K562 (cell line): ENCODE data around the gene LPGAT1. TPM values are rescaled to one million over a fixed set of nuclear protein-coding genes. Genes with fewer than 3 reads are reported as not detected.

Source experiments
- ATAC-seq: fragments of 200-7000 bp; cut with Tn5 transposase; 3 replicates; pipeline ENCODE4 v1.9.1; 2020; ENCODE audit warnings: moderate library complexity
- BruUV-seq: library from RNA; stranded (reverse); fragments of 400-500 nt; replicated peaks from 2 replicates; lab custom pipeline; 2021; lab: Mats Ljungman, UMichigan
- CTCF ChIA-PET: fragments of 300-600 bp; formaldehyde crosslinking; extraction: SDS; loops from one replicate; lab custom pipeline; 2021; ENCODE audit warnings: low intra/inter-chr PET ratio; lab: Yijun Ruan, JAX
- POLR2A ChIA-PET: fragments of 300-600, 350-650 bp; sonication (Branson Sonifier 250); formaldehyde crosslinking; extraction: SDS; loops from one replicate; lab custom pipeline; 2021; ENCODE audit warnings: antibody characterized with exemption, inconsistent platforms; lab: Yijun Ruan, JAX
- DNase-seq, 4 experiments: peaks; one replicate each; pipeline versions ENCODE4 v3.0.0 to v3.0.0-alpha.2; 2011 to 2018; ENCODE audit warnings: low spot score in 3 of 4, mixed read lengths in 3 of 4; ENCODE audit errors: extremely low read depth in 1 of 4
- FAIRE-seq: peaks from 2 replicates; lab custom pipeline; 2011; peaks lifted over from hg19 to GRCh38; lab: Jason Lieb, UNC
- H2AFZ ChIP-seq: 2 replicates; pipeline ENCODE4 v1.6.0; 2011; ENCODE audit warnings: low read depth, low read length, control low read depth, inconsistent platforms
- H3K27ac ChIP-seq: fragments of 200-600 bp; 3 replicates; pipeline ENCODE4 v1.8.0; 2011; ENCODE audit warnings: low read depth, mild to moderate bottlenecking, control low read depth, inconsistent platforms, low read length, moderate library complexity, mixed read lengths; ENCODE audit errors: extremely low read depth
- H3K27me3 ChIP-seq, 2 experiments: fragments of 300-600 bp in 1 of 2; 2 replicates in 1 of 2; 3 replicates in 1 of 2; pipeline versions ENCODE4 v1.6.0 to v1.8.0; 2011; ENCODE audit warnings: inconsistent platforms in 2 of 2, low read length in 2 of 2, mild to moderate bottlenecking in 1 of 2, mixed read lengths in 1 of 2, moderate library complexity in 1 of 2; ENCODE audit not compliant: control insufficient read depth in 2 of 2, insufficient read depth in 2 of 2
- H3K36me3 ChIP-seq: fragments of 300-600 bp; 3 replicates; pipeline ENCODE4 v1.8.0; 2011; ENCODE audit warnings: mild to moderate bottlenecking, low read length, inconsistent platforms; ENCODE audit not compliant: control insufficient read depth, insufficient read depth
- H3K4me1 ChIP-seq, 2 experiments: fragments of 200-600 bp in 1 of 2; replicated peaks in 1 of 2; 2 replicates in 1 of 2; 3 replicates in 1 of 2; pipeline versions ENCODE4 v1.5.1 to v1.8.0; 2011; ENCODE audit warnings: inconsistent platforms in 2 of 2, low read length in 2 of 2, mild to moderate bottlenecking in 1 of 2, mixed read lengths in 1 of 2, moderate library complexity in 1 of 2; ENCODE audit not compliant: control insufficient read depth in 2 of 2, insufficient read depth in 2 of 2
- H3K4me2 ChIP-seq: 2 replicates; pipeline ENCODE4 v1.6.1; 2011; ENCODE audit warnings: low read length, control low read depth, inconsistent platforms, mixed read lengths; ENCODE audit not compliant: insufficient read depth
- H3K4me3 ChIP-seq: fragments of 200-600 bp; sonication (generic), shearing (Covaris generic); 2 replicates; pipeline ENCODE4 v1.5.1; 2016; ENCODE audit warnings: control low read depth, inconsistent platforms
- H3K79me2 ChIP-seq: fragments of 200-600 bp; 3 replicates; pipeline ENCODE4 v1.8.0; 2011; ENCODE audit warnings: low read length, inconsistent platforms; ENCODE audit not compliant: control insufficient read depth, insufficient read depth
- H3K9ac ChIP-seq, 2 experiments: 2 replicates each; pipeline versions ENCODE4 v1.6.0 to v1.6.1; 2011; ENCODE audit warnings: low read depth in 2 of 2, low read length in 2 of 2, control low read depth in 1 of 2, inconsistent platforms in 1 of 2, mild to moderate bottlenecking in 1 of 2, mixed read lengths in 1 of 2; ENCODE audit not compliant: insufficient read depth in 1 of 2
- H3K9me1 ChIP-seq: one replicate; pipeline ENCODE4 v1.6.0; 2011; ENCODE audit warnings: inconsistent platforms, mild to moderate bottlenecking, low read length, moderate library complexity; ENCODE audit not compliant: control insufficient read depth, insufficient read depth
- H3K9me3 ChIP-seq: replicated peaks from 2 replicates; pipeline ENCODE4 v1.5.1; 2011; ENCODE audit warnings: low read depth, low read length, inconsistent platforms; ENCODE audit not compliant: control insufficient read depth, insufficient read depth
- H4K20me1 ChIP-seq: replicated peaks from 2 replicates; pipeline ENCODE4 v1.6.1; 2011; ENCODE audit warnings: low read length, inconsistent platforms, mixed read lengths; ENCODE audit not compliant: control insufficient read depth, insufficient read depth
- BRD9 ChIP-seq: fragments of 450-650 bp; IDR thresholded peaks from 2 replicates; pipeline ENCODE4 v1.6.1; 2018; ENCODE audit warnings: low read depth; ENCODE audit not compliant: partially characterized antibody
- CAMTA2 ChIP-seq: fragments of 250-450 bp; sonication (Bioruptor Pico); conservative IDR thresholded peaks from 2 replicates; pipeline ENCODE4 v1.5.1; 2022
- E4F1 ChIP-seq: fragments of 250-450 bp; sonication (Bioruptor Pico); IDR thresholded peaks from 2 replicates; pipeline ENCODE4 v1.5.0; 2021; ENCODE audit warnings: mild to moderate bottlenecking, borderline replicate concordance
- EP300 ChIP-seq: IDR thresholded peaks from 2 replicates; pipeline ENCODE4 v1.6.1; 2012; ENCODE audit warnings: low read length, improper control_type of control experiment
- HOXB6 ChIP-seq: fragments of 250-450 bp; sonication (Bioruptor Pico); IDR thresholded peaks from 2 replicates; pipeline ENCODE4 v1.5.1; 2022; ENCODE audit warnings: mild to moderate bottlenecking, borderline replicate concordance
- IFI16 ChIP-seq: fragments of 250-450 bp; sonication (Bioruptor Pico); IDR thresholded peaks from 2 replicates; pipeline ENCODE4 v2.1.2; 2022; ENCODE audit warnings: mild to moderate bottlenecking, inconsistent platforms
- POLR2B ChIP-seq: fragments of 450-650 bp; IDR thresholded peaks from 2 replicates; pipeline ENCODE4 v1.6.1; 2018; ENCODE audit warnings: low read depth; ENCODE audit not compliant: partially characterized antibody
- SNRNP70 ChIP-seq: fragments of 200-400 bp; formaldehyde crosslinking; optimal IDR thresholded peaks from 2 replicates; pipeline ENCODE3; 2017; ENCODE audit warnings: low read depth, low read length
- XRCC4 ChIP-seq: IDR thresholded peaks from one replicate; pipeline ENCODE4 v1.6.1; 2011; ENCODE audit not compliant: insufficient read depth, insufficient read length; ENCODE audit errors: extremely low read depth
- ZBTB40 ChIP-seq, 2 experiments: fragments of 450-650 bp in 1 of 2; sonication (generic) in 1 of 2; formaldehyde crosslinking in 1 of 2; IDR thresholded peaks; 2 replicates each; pipeline versions ENCODE4 v1.7.1 to v1.9.0; 2016 to 2022; ENCODE audit warnings: inconsistent platforms in 1 of 2, mild to moderate bottlenecking in 1 of 2, missing genetic modification reagents in 1 of 2
- ZNF124 ChIP-seq: sonication (generic); formaldehyde crosslinking; IDR thresholded peaks from 2 replicates; pipeline ENCODE4 v1.8.1; 2022; ENCODE audit warnings: missing genetic modification reagents
- ZNF224 ChIP-seq: sonication (generic); formaldehyde crosslinking; IDR thresholded peaks from 2 replicates; pipeline ENCODE4 v1.8.0; 2022; ENCODE audit warnings: mild to moderate bottlenecking, missing genetic modification reagents
- ZNF583 ChIP-seq: fragments of 250-450 bp; sonication (Bioruptor Pico); IDR thresholded peaks from 2 replicates; pipeline ENCODE4 v1.4.0; 2020
- WGBS: fragments of 100-300 bp; shearing (Covaris generic); methylation state at CpG from one replicate; pipeline ENCODE4 v1.1.6; 2016; ENCODE audit warnings: low coverage, mixed read lengths; ENCODE audit not compliant: insufficient coverage; ENCODE audit errors: missing lambda C conversion rate; 5-methylcytosine and 5-hydroxymethylcytosine counted together
- in situ Hi-C: fragments of 300-500 bp; cut with MboI; formaldehyde crosslinking; loops from 4 replicates; pipeline ENCODE4 v1.15.0; 2018; ENCODE audit warnings: inconsistent platforms, mixed read lengths
- intact Hi-C: fragments of 100-400 bp; cut with micrococcal nuclease; formaldehyde crosslinking; loops from 2 replicates; pipeline ENCODE4 v1.14.2; 2022
- polyA plus RNA-seq, 8 experiments: library from polyadenylated mRNA; depleted of rRNA in 4 of 8; stranded (reverse) in 5 of 8; unstranded in 3 of 8; fragments of >200 nt; fragmentation: Nextera tagmentation in 2 of 8; fragmentation: Illumina TruSeq in 1 of 8; extraction: Ambion mirVana in 2 of 8; extraction: Trizol in 1 of 8; gene quantifications; 2 replicates each; pipeline versions ENCODE4 v1.2.1 to v1.2.3, GENCODE V29; 2011 to 2014; ENCODE audit warnings: inconsistent platforms in 1 of 8, missing spikeins in 1 of 8
- total RNA-seq, 7 experiments: library from RNA; depleted of rRNA in 6 of 7; stranded (reverse); fragments of >200 nt in 6 of 7; fragmentation: Illumina TruSeq in 2 of 7; extraction: Trizol in 2 of 7; gene quantifications; 2 replicates each; pipeline versions ENCODE4 v1.2.1 to v1.2.3, GENCODE V29; 2011 to 2021; ENCODE audit warnings: low replicate concordance in 1 of 7

LPGAT1 gene
- total and polyA plus RNA-seq, 9 of the 15 experiments (the other 6 are each of a cell fraction or from before 2014, with no cell fraction given), result 5.7 to 31.4 (median 16.3) TPM

GRCh38 chr1:211775170-211775569, 55.4 kb downstream of the LPGAT1 start:
- H3K9ac ChIP-seq, result no peak overlapping the region
- H3K9me3 ChIP-seq, result no peaks in the 10 kb centered on the region
- no peak overlapping the region for H3K4me2 ChIP-seq
- H3K27ac ChIP-seq, result no peak overlapping the region
- WGBS, result 69% methylated on average over 4 of the region's 4 CpGs
- H3K4me1 ChIP-seq, result no peaks in the 10 kb centered on the region
- intact Hi-C loops, result no loop called here
- H3K9me1 ChIP-seq, result no peaks in the 10 kb centered on the region
- no peak overlapping the region for H3K4me3 ChIP-seq
- H3K27me3 ChIP-seq, result no peaks in the 10 kb centered on the region
- ChIA-PET POLR2A (interaction anchor here (0.7 kb wide), 1 partner anchor 20 kb away, joined by 3 read pairs; no protein-coding TSS in a partner anchor), CTCF (no interaction called here)
- DNase-seq (no peak), ATAC-seq (no peak), FAIRE-seq (no peak)
- H2AFZ ChIP-seq, result no peak overlapping the region
- BruUV-seq, result no TSS peak
- peaks cover 4% of the 10 kb centered on the region; the same call in 2 of the 3 replicates for H3K36me3 ChIP-seq
- H3K79me2 ChIP-seq, result no peaks in the 10 kb centered on the region
- no peaks in the 10 kb centered on the region for H4K20me1 ChIP-seq
- in situ Hi-C loops, result no loop called here
- no peak for TF ChIP-seq ZBTB40 (IDR thresholded peaks at IDR 0.05)
- TF ChIP-seq ZBTB40 (CRISPR knock-in tag; IDR thresholded peaks at IDR 0.05), result no peak
- TF ChIP-seq ZNF224, result no peak
- no peak for TF ChIP-seq EP300
- TF ChIP-seq ZNF583, result no peak
- no peak for TF ChIP-seq ZNF124 (CRISPR knock-in tag)
- no peak for TF ChIP-seq IFI16 (CRISPR knock-in tag)
- TF ChIP-seq POLR2B, result no peak
- no peak for TF ChIP-seq E4F1 (CRISPR knock-in tag)
- no peak for TF ChIP-seq CAMTA2 (CRISPR knock-in tag)
- no peak for TF ChIP-seq SNRNP70
- TF ChIP-seq BRD9, result no peak
- TF ChIP-seq XRCC4, result no peak
- no peak for TF ChIP-seq HOXB6 (CRISPR knock-in tag)
